Jurkat, Clone E6-1 (cell line): ENCODE data around the gene THRSP.
"Not testable (repeated sequence)": the region's sequence is repeated elsewhere in the genome, so short reads cannot be mapped to it uniquely, and the experiment has no call there.

Experiments used
- DNase-seq: peaks from one replicate; pipeline ENCODE4 v3.0.0-alpha.2; 2011; ENCODE audit warnings: low read depth, low spot score
- H3K4me3 ChIP-seq: 2 replicates; pipeline ENCODE4 v1.5.1; 2011; ENCODE audit warnings: mild to moderate bottlenecking, low read length, control low read depth, moderate library complexity

Gene THRSP

DNA sequence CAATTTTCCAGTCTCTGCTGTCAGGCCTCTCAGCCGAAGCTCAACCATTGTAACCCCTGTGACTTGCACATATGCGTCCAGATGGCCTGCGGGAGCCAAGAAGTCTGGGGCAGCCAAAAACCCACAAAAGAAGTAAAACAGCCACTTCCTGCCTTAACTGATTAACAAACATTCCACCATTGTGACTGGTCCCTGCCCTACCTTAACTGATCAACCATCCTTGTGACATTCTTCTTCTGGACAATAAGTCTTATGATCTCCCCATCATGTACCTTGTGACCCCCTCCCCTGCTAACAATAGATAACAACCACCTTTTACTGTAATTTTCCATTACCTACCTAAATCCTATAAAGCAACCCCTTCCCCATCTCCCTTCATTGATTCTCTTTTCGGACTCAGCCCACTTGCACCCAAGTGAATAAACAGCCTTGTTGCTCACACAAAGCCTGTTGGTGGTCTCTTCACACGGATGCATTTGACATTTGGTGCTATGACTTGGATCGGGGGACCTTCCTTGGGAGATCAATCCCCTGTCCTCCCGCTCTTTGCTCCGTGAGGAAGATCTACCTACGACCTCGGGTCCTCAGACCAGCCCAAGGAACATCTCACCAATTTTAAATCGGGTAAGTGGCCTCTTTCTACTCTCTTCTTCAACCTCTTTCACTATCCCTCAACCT lies 17.3 kb downstream of the THRSP start:
- DNase-seq: peak; percentile 38
- H3K4me3 ChIP-seq: peak overlapping the region; percentile 29

DNA sequence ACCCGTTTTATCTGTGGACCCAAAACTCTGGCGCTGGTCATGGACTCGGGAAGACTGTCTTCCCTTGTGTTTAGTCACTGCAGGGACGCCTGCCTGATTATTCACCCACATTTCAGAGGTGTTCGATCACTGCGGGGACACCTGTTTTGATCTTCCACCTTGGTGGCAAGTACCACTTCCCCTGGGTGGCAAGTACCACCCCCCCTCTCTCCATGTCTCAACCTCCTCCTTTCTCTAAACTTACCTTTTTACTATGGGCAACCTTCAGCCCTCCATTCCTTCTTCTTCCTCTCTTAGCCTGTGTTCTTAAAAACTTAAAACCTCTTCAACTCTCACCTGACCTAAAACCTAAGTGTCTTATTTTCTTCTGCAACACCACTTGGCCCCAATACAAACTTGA lies 17.9 kb downstream of the THRSP start:
- H3K4me3 ChIP-seq: peak overlapping the region; percentile 29
- DNase-seq: peak; percentile 53

DNA sequence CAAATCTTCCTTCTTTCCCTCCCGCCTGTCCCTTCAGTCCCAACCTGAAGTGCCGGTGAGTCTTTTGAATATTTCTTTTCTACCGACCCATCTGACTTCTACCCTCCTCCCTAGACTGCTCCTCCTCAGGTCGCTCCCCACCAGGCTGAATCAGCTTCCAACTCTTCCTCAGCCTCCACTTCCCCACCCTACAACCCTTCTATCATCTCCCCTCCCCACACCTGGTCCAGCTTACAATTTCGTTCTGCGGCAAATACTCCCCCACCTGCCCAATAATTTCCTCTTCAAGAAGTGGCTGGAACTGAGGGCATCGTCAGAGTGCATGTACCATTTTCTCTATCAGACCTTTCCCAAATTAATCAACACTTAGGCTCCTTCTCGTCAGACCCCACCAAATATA lies 18.5 kb downstream of the THRSP start:
- H3K4me3 ChIP-seq: no peak overlapping the region
- DNase-seq: no peak

DNA sequence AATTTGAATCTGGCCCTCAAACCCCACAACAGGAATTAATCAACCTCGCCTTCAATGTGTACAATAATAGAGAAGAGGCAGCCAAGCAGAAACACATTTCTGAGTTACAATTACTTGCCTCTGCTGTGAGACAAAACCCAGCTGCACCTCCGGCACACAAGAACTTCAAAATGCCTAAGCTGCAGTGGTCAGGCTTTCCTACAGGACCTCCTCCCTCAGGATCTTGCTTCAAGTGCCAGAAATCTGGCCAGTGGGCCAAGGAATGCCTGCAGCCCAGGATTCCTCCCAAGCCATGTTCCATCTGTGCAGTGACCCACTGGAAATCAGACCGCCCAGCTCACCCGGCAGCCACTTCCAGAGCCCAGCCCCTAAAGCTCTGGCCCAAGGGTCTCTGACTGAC lies 19.4 kb downstream of the THRSP start:
- H3K4me3 ChIP-seq: no peak overlapping the region
- DNase-seq: no peak

DNA sequence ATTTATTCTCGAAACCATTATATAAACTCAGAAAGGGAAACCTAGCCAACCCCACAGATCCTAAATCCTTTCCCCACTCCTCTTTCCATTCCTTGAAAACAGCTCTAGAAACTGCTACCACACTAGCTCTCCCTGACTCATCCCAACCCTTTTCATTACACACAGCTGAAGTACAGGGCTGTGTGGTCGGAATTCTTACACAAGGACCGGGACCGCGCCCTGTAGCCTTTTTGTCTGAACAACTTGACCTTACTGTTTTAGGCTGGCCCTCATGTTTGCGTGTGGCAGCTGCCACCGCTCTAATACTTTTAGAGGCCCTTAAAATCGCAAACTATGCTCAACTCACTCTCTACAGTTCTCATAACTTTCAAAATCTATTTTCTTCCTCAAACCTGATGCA lies 20.8 kb downstream of the THRSP start:
- not testable (repeated sequence) for DNase-seq, H3K4me3 ChIP-seq

DNA sequence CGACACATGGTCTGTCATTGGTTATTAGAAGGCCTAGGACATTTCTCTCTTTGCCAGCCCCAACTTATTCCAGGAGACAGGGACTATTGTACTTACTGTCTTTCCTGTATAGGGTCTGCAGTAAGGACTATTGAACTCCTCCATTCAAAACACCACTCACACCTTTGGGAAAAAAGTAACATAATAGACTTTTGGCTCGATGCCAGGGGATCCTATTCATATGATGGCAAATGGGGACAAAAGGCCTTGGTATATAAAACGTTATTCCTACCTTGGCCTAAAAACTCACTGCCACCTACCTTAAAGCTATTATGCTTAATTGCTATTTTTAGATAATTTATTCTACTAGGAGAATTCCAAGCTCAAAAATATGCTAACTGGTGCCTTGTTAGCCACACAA lies 22.3 kb downstream of the THRSP start:
- DNase-seq: no peak
- H3K4me3 ChIP-seq: no peak overlapping the region

DNA sequence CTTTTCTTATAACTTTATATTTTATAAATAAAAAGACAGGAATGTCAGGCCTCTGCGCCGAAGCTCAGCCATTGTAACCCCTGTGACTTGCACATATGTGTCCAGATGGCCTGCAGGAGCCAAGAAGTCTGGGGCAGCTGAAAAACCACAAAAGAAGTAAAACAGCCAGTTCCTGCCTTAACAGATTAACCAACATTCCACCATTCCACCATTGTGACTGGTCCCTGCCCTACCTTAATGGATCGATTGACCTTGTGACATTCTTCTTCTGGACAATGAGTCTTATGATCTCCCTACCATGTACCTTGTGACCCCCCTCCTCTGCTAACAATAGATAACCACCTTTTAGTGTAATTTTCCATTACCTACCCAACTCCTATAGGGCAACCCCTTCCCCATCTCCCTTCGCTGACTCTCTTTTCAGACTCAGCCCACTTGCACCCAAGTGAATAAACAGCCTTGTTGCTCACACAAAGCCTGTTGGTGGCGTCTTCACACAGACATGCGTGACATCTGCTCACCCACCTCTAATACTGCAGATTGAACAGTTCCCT lies 22.9 kb downstream of the THRSP start:
- not testable (repeated sequence) for DNase-seq, H3K4me3 ChIP-seq

DNA sequence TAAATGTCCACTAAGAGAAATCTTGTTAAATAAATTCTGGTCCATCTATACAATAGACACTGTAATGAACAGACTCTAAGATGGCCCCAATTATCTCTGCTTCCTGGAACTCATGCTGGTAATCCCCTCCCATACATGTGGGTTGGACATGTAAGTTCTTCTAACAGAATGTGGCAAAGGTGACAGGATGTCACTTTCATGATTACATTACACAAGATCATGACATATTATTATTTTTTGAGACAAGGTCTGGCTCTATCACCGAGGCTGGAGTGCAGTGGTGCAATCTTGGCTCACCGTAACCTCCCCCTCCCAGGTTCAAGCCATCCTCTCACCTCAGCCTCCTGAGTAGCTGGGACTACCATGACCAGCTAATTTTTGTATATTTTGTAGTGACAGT lies 30.6 kb downstream of the THRSP start:
- DNase-seq: no peak

DNA sequence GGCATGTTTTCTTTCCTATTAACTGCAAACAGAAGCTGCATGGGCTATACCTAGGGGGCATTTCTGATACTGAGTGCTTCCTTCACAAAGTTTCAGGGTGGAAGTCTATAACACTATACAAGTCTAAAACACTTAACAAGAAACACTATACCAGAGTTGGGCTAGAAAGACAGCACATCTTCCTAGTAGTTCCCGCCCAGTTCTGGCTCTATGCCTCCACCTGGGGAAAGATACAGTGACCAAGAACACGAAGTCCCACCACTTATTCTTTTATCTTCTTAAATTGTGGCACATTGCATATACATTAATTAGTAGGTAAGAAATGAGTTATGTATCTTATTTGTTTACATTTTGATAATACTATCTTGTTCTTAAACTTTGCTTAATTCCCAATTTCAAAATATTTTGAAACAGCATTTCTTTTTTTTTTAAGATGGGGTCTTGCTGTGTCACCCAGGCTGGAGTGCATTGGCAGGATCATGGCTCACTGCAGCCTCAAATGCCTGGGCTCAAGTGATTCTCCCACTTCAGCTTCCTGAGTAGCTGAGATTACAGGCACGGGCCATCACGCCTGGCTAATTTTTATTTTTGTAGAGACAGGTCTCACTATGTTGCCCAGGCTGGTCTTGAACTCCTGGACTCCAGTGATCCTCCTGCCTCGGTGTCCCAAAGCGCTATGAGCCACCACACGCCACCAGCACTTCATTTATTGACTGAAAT lies 34.2 kb downstream of the THRSP start:
- no peak overlapping the region for H3K4me3 ChIP-seq
- no peak for DNase-seq

More for the DNA sequence above, 30.6 kb downstream of the THRSP start:
- no peak overlapping the region for H3K4me3 ChIP-seq

DNA sequence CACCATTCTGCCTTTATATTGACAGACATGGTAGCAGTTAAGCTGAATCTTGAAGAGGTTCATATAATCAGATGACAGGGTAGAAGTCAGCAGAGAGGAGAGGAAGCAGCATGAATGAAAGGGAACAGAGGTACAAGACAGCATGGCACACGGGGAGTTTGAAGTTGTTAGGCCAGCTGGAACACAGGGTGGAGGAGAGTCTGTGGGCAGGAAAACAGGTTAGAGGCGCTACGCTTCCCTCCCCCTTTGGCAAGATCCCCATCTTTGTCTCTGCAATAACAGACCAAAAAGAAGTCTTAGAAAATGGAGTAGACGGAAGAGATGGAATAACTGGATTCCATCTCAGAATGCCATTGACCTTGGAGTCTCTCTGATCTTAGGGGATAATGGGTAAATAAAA lies 36.0 kb downstream of the THRSP start:
- DNase-seq: no peak
- no peak overlapping the region for H3K4me3 ChIP-seq

DNA sequence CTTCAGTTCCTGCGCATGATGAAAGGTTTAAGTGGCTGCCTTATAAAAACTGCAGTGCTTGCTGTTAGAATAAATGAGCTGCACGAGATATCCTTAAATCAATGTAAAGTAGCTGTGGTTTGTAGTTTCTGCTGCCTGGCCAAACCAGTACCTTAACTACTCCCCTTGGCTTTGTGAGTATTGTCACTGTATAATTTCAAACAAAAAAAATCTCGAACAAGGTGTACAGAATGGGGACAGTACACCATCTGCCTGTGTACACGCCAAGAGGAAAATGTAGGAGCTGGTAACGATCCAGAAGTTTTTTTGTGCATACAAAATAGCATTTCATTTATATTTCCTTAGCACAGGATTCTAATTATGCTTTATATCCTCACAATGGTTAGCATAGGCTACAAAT lies 36.6 kb downstream of the THRSP start:
- H3K4me3 ChIP-seq: no peak overlapping the region
- DNase-seq: no peak

DNA sequence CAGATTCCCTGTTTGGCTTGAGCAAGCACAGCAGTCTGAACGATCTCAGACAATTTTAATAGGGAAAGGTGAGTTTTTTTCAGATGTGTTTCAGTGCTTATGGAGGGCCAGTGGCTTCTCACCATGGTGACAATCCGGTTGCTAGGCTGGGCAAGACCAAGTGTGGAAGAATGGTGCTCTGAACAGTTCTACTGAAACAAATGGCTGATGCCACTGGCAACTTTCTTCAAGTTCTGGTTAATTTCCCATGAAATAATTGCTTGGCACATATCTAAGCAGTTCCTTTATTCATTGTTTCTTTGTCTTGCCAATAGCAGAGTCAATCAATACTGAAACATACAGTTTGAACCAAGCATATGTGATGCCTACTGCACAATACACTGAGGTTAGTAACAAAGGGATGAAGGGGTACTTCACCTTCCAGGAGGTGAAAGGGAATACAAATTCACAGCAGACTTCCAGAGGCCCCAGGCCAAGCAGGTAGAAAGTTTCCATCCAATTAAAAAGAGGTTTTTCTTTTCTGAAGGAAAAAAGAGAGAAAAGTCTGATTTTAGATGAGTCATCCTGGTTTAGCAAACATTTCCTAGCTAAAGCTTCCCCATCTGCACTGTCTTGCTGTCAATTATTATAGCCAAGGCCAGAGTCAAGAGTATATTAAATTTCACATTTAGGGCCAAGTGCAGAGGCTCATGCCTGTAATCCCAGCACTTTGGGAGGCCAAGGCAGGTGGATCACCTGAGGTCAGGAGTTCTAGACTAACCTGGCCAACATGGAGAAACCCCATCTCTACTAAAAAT lies 37.2 kb downstream of the THRSP start:
- no peak overlapping the region for H3K4me3 ChIP-seq
- no peak for DNase-seq

DNA sequence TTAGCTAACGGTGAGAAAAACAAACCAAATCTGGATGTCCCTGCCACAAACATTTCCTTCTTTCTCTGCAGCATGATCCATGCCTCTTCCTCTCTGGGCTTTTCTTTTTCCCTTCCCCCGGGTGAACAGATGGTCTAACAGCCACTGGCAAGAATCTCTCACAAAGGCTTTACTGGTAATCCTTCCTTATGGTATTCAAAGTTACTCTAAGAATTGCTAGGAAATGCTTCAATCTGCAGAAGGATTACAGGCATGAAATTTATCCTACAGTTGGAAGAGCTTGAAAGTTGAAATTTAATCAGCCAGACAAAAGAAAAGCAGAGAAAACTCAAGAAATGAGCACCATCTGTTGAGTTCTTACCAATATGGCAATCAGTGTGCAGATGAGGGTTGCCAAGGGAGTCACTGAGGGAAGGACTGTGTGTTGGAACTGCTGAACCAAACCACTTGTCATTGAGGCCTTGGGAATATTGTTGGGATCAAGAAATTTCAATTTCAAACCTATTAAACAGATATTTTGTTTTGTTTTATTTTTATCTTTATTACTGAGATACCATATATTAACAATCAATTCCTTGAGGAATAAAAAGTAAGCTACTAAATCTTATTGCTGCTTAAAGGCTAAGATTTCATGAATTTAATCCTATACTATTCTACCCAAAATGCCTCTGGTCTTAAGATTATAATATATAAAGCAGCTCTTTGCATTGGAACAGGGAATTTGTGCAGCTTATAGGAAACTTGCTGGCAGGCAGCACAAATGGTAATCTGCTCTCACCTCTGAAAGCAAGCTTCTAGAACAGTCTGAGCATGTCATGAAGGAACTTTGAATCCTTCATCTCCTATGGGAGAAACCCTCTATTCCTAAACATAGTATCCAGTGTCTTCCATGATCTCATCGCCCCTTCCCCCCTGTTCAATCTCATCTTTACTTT lies 45.7 kb downstream of the THRSP start:
- H3K4me3 ChIP-seq: no peak overlapping the region

DNA sequence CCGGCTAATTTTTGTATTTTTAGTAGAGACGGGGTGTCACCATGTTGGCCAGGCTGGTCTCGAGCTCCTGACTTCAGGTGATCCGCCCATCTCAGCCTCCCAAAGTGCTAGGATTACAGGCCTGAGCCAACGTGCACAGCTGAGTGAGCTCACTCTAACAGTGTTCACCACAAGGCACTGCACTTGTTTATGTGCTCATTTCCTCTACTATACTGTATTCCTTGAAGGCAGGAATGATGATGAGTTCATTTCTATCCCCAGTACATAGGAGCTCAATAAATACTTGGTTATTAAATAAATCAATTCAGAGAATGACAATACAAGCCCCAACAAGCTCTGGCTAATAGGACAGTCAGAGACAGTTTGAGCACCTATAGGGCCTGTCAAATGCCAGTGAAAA lies 46.7 kb downstream of the THRSP start:
- H3K4me3 ChIP-seq: no peak overlapping the region
- DNase-seq: no peak

More for the DNA sequence above, 45.7 kb downstream of the THRSP start:
- DNase-seq: no peak

DNA sequence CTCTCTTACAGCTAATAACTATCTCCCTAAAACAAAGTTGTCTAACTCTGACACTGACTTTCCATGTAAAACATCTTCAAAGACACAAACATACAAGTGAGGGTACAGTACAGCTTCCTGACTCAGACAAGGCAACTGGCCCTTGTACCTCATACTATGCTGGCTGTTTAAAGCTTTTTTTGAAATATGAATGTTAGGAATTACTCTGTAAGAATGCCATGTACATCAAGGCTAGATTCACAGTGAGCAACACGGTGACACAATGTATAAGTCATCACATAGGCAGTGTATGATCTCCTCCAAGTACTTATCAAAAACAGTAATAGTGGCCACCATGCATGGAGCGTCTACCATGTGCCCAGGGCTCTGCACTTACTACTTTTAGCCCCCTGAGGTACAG lies 47.2 kb downstream of the THRSP start:
- no peak overlapping the region for H3K4me3 ChIP-seq
- no peak for DNase-seq

DNA sequence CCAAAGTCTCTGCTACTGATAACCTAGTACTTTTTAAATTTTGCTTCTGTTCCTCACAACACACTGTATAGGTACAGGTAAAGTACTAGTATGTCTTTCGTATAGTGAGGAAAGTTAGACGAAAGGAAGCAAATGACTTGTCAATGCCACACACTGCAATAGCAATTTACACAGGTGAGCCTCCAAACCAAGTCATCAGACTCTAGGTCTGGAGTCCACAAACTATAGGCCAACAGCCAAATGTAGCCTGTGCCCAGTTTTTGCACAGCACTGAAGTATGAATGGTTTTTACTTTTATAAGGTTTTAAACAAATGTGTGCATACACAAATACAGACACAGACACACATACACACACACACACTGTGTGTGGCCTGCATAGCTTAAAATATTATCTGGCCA lies 47.6 kb downstream of the THRSP start:
- no peak for DNase-seq
- H3K4me3 ChIP-seq: no peak overlapping the region

DNA sequence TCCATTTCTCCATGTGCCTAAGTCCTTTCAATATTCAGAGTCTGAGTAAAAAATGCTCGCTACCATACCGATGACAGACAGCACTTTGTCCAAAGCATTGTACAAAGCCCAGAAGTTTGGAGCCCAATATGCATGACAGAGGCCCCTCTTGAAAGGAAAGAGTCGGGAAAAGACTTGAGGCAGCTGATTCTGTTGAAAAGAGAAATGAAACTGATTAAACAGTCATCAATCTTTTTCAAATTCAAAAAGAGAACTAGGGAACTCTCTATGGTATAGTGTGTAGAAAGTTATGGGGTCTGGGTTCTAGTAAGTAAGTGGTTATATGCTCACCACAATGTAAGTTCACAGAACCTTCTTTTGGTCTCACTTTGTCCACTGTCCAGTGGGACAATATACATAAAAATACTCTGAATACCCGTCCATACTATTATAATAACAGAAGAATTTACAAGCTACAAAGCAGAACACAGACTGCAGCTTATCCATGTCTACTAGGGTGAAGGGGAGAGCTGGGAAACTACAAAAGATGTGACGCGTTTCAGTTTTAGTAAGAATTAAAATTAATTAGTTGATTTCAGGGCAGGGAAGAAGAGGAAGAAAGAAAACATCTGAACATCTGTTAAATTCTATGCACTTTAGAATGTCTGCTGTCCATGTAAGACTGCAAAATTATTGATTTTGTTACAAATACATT lies 49.1 kb downstream of the THRSP start:
- H3K4me3 ChIP-seq: no peak overlapping the region
- DNase-seq: no peak
